ENCODE results near the gene CACNA1B. TPM values are rescaled to one million over a fixed set of nuclear protein-coding genes. Genes with fewer than 3 reads are reported as not detected.

Gene CACNA1B
- total and polyA plus RNA-seq, 2 of the 13 experiments (the other 11 are each of a cell fraction or from before 2014, with no cell fraction given): under 0.01 to 0.04 TPM

- in situ Hi-C loops (cut with HindIII; ENCODE audit: extremely low pct_ligation_motif_present, low pct_unique_long_range_greater_than_20kb) (no loop called here), intact Hi-C loops (cut with micrococcal nuclease; ENCODE audit: unreplicated experiment) (no loop called here)
- Histone ChIP-seq H3K4me2 (ENCODE audit: low read depth, low read length) (no peak overlapping the region), H3K9ac (ENCODE audit: insufficient read depth, low read depth, low read length) (no peak overlapping the region), H3K79me2 (ENCODE audit: insufficient read depth, low read length) (no peaks in the 10 kb centered on the region), H2AFZ (ENCODE audit: low read length) (no peak overlapping the region), H3K27ac (ENCODE audit: extremely low read length, insufficient read depth, low read length) (no peak overlapping the region), H3K36me3 (replicated peaks in 1 of 2; ENCODE audit: control insufficient read depth in 1 of 2, insufficient read depth in 2 of 2, low read length in 2 of 2) (no peaks in the 10 kb centered on the region), H3K9me3 (ENCODE audit: low read length) (no peaks in the 10 kb centered on the region), H4K20me1 (ENCODE audit: insufficient read depth, low read length) (no peaks in the 10 kb centered on the region), H3K27me3 (ENCODE audit: control insufficient read depth in 1 of 2, insufficient read depth in 2 of 2, low read length in 2 of 2) (peaks cover 4 to 47% of the 10 kb centered on the region in 2 experiments), H3K4me3 (replicated peaks in 1 of 3; ENCODE audit: insufficient read depth in 1 of 3, low read depth in 2 of 3, low read length in 3 of 3) (no peak overlapping the region), H3K4me1 (ENCODE audit: insufficient read depth, low read length) (no peaks in the 10 kb centered on the region)
- TF ChIP-seq ARID2 (CRISPR knock-in tag; IDR thresholded peaks at IDR 0.05; ENCODE audit: borderline replicate concordance): no peak
- TF ChIP-seq SIN3A (IDR thresholded peaks at IDR 0.05; ENCODE audit: borderline replicate concordance, low read depth, low read length): no peak
- ATAC-seq: peak; percentile 9; the same call in 1 of the 3 replicates
- no peak for DNase-seq (ENCODE audit: low spot score)
- ChIA-PET CTCF (ENCODE audit: low intra/inter-chr PET ratio, low total read pairs) (no interaction called here), POLR2A (no interaction called here)
- 31% methylated on average over 7 of the region's 13 CpGs for WGBS (ENCODE audit: low lambda C conversion rate)
- FAIRE-seq: no peak
- BruUV-seq (replicated peaks): no TSS peak
Observed at GRCh38 chr9:138020120-138020794, 142.7 kb downstream of the CACNA1B start.

DNA sequence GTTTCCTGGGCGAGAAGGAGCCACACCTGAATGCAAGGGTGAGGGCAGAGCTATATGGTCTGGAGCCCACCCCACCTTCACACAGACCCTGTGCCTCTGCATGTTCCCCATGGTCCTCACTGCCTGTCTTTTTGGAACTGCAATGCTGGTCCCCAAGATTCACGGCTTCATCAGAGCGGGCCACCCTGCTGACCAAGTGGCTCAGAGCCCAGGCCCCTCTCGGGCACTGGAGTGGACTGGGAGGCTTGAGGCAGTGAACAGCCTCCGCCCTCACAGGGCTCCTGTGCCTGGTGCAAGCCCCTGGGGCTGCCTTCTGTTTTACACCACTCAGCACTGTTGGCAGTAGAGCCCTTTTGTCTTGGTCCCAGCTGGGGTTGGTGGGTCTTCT, 143.2 kb downstream of the CACNA1B start:
- ATAC-seq (peak; percentile 15; the same call in 1 of the 3 replicates), FAIRE-seq (no peak), DNase-seq (ENCODE audit: low spot score) (no peak)
- intact Hi-C loops (cut with micrococcal nuclease; ENCODE audit: unreplicated experiment): no loop called here
- Histone ChIP-seq H3K27me3 (ENCODE audit: control insufficient read depth in 1 of 2, insufficient read depth in 2 of 2, low read length in 2 of 2) (peaks cover 3 to 44% of the 10 kb centered on the region in 2 experiments), H2AFZ (ENCODE audit: low read length) (no peak overlapping the region), H3K36me3 (replicated peaks in 1 of 2; ENCODE audit: control insufficient read depth in 1 of 2, insufficient read depth in 2 of 2, low read length in 2 of 2) (no peaks in the 10 kb centered on the region), H3K79me2 (ENCODE audit: insufficient read depth, low read length) (no peaks in the 10 kb centered on the region), H3K4me3 (replicated peaks in 1 of 3; ENCODE audit: insufficient read depth in 1 of 3, low read depth in 2 of 3, low read length in 3 of 3) (no peak overlapping the region), H3K9me3 (ENCODE audit: low read length) (no peaks in the 10 kb centered on the region), H4K20me1 (ENCODE audit: insufficient read depth, low read length) (no peaks in the 10 kb centered on the region), H3K27ac (ENCODE audit: extremely low read length, insufficient read depth, low read length) (no peak overlapping the region), H3K9ac (ENCODE audit: insufficient read depth, low read depth, low read length) (no peak overlapping the region), H3K4me2 (ENCODE audit: low read depth, low read length) (no peak overlapping the region), H3K4me1 (ENCODE audit: insufficient read depth, low read length) (no peaks in the 10 kb centered on the region)
- CTCF ChIA-PET (ENCODE audit: low intra/inter-chr PET ratio, low total read pairs): no interaction called here
- no TSS peak for BruUV-seq (replicated peaks)
- in situ Hi-C loops (cut with HindIII; ENCODE audit: extremely low pct_ligation_motif_present, low pct_unique_long_range_greater_than_20kb): no loop called here
- WGBS (ENCODE audit: low lambda C conversion rate): no CpG with 5 or more reads among the region's 5 CpGs
- POLR2A ChIA-PET: no interaction called here
- TF ChIP-seq TP53 (CRISPR knock-in tag; conservative IDR thresholded peaks at IDR 0.05): no peak
- TF ChIP-seq ZNF782 (CRISPR knock-in tag; IDR thresholded peaks at IDR 0.05; ENCODE audit: borderline replicate concordance): no peak
- no peak for TF ChIP-seq ZNF101 (CRISPR knock-in tag; IDR thresholded peaks at IDR 0.05; ENCODE audit: borderline replicate concordance, low read depth)
- TF ChIP-seq HBP1 (CRISPR knock-in tag; IDR thresholded peaks at IDR 0.05; ENCODE audit: low read depth): no peak
- no peak for TF ChIP-seq KLF9 (CRISPR knock-in tag; IDR thresholded peaks at IDR 0.05; ENCODE audit: low read depth)
- TF ChIP-seq KMT2A (CRISPR knock-in tag; IDR thresholded peaks at IDR 0.05): no peak
- TF ChIP-seq ZNF850 (CRISPR knock-in tag; conservative IDR thresholded peaks at IDR 0.05): no peak
- no peak for TF ChIP-seq ZNF431 (CRISPR knock-in tag; IDR thresholded peaks at IDR 0.05; ENCODE audit: borderline replicate concordance, low read depth)
- TF ChIP-seq KDM6A (CRISPR knock-in tag; IDR thresholded peaks at IDR 0.05; ENCODE audit: low read depth): no peak
- TF ChIP-seq MTA3 (CRISPR knock-in tag; IDR thresholded peaks at IDR 0.05): no peak
- TF ChIP-seq CSRNP2 (CRISPR knock-in tag; conservative IDR thresholded peaks at IDR 0.05; ENCODE audit: low read depth): no peak
- no peak for TF ChIP-seq POLR2AphosphoS5 (IDR thresholded peaks at IDR 0.05; ENCODE audit: low read depth, low read length)

All from HepG2 (cell line).